ENCODE results near the gene PHYKPL.

PHYKPL gene

DNA sequence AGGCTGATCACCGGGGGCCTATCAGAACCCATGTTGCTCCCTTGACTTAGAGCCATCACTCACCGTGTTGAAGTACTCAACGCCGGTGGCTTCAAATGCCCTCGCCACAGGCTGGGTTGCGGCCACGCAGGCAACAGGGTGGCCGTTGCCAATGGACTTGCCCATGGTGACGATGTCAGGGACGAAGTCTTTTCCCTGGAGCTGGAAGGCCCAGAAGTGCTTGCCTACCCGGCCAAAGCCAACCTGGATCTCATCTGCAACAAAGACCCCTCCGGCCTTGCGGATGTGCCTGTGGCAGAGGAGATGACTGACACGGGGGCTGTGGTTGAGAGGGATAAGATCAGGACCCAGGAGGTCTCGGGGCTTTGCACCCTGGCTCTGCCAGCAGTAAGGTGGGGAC lies 10.3 kb downstream of the PHYKPL start:
- DNase-seq: no peak

- DNase-seq: no peak
Measured at GRCh38 chr5:178221853-178222252, 10.7 kb downstream of the PHYKPL start.

DNA sequence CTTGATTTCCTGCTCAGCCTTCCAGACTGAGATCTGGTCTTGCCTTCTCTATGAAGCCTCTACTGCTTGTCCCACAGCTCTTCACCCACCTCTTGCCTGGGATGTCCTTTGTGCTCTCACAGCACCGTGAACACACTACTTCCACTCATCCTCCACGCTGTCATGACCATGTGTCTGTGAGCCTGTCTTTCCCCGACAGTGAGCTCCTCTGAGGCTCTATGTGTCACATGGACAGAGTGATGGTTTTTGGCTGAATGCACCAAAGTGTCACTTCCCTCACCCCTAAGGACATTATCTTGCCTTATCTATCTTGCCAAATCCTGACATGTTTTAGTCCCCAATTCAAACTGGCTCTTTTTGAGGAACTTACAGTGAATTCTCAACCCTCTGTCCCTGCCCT lies 11.3 kb downstream of the PHYKPL start:
- DNase-seq: no peak

GRCh38 chr5:178218827-178219226 lies 13.8 kb downstream of the PHYKPL start:
- no peak for DNase-seq

- no peak for DNase-seq
Measured at GRCh38 chr5:178218237-178218776, 14.3 kb downstream of the PHYKPL start.

DNA sequence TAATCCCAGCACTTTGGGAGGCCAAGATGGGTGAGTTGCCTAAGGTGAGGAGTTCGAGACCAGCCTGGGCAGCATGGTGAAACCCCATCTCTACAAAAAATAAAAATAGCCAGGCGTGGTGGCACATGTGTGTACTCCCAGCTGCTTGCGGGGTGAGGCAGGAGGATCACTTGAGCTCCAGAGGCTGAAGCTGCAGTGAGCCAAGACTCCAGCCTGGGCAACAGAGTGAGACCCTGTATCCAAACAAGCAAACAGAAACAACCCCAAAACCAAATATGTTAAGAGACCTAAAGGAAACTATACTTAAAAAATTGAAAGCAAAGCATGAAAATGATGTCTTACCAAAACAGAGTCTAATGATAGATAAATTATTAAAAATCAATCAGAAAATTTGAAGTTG lies 15.8 kb downstream of the PHYKPL start:
- DNase-seq: no peak

- DNase-seq: no peak
Measured at GRCh38 chr5:178216088-178216534, 16.5 kb downstream of the PHYKPL start.

DNA sequence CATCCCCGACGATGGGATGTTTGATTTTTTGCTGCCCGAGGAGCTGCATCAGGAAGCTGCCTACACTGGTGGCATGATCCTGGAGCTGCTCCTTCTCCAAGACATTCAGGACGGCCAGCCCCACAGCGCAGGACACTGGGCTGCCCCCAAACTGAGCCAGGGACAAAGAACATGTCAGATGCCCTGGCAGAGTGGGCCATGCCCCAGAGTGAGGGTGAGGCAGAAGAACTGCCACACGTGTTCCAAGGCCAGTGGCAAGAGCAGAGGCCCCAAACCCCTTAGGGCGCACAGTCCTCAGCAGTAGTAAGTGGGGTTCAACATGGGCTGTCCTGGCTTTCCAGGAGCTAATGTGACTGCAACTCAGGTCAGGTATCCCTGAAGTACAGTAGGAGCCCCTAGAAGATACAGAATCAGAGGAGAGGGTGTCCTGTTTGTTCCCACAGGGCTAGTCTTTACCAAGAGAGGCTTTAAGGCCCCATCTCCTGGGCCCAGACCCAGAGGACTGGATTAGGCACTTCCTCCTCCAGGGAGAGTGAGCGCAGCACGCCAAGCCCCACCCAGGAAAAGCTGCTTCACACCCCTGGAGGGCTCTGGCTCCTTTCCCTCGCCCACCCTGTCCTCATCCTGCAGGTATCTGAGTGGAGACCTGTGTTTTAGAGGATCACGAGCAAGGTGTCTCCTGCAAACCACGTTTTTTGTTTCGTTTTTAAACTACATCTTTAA lies 17.2 kb downstream of the PHYKPL start:
- no peak for DNase-seq

GRCh38 chr5:178214160-178214803 lies 18.3 kb downstream of the PHYKPL start:
- DNase-seq: no peak

DNA sequence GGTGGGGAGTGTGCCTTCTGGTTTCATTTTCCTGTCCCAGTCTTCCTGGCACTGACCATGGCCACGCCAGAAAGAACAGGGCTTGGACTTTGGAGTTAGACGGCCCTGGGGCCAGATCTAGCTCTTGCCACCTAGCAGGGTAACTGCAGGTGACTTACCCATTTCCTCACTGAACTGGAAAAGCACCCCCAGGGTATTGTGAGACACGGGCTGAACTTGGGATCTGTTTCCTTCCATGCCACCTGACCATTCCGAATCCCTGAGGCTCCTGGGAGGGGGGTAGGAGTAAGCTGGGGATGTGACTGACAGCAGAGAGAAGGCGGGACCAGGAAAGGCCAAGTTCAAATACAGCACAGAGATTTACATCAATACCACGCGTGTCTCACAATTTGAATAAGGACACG lies 18.9 kb downstream of the PHYKPL start:
- no peak for DNase-seq

- no peak for DNase-seq
Measured at GRCh38 chr5:178213003-178213461, 19.6 kb downstream of the PHYKPL start.

- DNase-seq: no peak
Measured at GRCh38 chr5:178212241-178213002, 20.2 kb downstream of the PHYKPL start.

GRCh38 chr5:178211095-178212048 lies 21.2 kb downstream of the PHYKPL start:
- no peak for DNase-seq

DNA sequence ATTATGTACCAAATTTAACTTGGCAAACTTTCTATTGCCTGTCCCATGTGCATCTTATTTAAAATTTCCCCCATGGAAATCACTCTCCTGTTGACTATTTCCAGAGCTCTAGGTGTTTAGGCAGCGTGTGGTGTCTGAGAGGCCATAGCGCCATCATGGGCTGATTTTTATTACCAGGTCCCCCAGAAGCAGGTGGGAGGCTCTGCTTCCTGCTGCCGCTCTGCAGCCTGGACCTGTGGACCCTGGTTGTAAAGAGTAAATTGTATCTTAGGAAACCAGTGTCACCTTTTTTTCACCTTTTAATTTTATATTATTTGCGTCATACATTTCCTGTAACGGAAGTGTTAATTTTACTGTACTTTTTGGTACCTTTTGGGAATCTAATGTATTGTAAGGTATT lies 21.9 kb downstream of the PHYKPL start:
- no peak for DNase-seq

- no peak for DNase-seq
Measured at GRCh38 chr5:178210073-178210535, 22.5 kb downstream of the PHYKPL start.

DNA sequence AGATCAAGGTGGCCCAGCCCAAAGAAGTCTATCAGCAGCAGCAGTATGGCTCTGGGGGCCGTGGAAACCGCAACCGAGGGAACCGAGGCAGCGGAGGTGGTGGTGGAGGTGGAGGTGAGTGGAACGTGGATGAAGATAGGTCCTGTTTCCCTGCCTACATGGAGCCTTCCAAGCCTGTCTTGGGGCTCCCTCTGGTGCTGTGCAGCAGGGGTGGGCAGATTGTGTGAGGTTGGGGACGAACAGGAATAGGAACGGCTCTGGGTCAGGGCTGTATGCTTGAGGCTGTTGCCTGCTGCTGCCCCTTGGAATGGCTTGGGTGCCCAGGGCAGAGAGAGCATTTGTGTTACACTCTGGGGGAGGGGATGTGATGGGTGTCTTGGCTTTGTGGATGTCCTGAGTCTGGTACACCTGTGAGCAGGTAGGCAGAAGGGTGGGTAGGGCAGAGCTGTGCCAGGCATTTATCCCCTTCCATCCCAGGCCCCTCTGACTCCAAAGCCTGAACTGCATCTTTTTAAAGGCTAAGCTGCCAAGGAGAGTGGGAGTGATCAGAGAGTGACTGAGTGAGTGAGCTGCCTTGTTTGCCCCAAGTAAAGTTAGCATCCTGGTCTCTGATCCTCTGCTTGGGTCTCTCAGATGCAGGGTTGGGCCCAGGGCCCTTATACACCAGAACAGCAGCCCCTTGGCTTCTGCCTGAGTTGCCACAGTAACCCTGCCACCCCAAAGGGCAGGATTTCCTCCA lies 23.1 kb downstream of the PHYKPL start:
- no peak for DNase-seq

DNA sequence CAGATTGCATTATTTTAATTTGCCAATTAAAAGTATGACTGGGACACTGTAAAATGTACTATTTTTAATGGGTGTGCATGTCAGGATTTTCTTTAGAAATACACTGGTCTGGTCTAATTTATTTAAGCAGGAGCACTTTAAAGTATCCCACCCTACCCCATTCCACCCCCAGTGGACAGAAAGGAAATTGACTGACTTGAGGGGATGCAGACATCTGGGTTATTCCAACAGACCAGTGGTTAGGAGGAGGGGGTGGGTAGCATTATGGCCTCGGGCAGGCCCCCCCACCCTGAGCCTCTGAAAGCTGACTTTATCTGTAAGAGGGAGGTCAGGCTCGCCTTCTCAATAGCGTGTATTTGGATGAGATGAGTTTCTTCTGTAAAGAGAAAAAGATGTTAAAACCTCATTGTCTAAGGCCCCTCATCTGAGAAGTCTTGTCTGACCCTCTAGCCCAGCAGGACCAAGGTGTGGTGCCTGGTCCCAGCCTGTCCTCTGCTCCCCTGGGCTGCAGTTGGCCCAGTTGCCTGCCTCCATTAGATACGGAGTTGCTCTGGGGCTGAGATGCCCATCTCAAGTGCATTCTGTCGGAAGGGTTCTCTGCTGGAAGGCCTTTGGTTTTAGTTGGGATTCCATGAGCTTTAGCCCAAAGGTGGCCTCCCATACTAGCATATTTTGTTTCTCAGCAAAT lies 23.9 kb downstream of the PHYKPL start:
- no peak for DNase-seq

- DNase-seq: no peak
Measured at GRCh38 chr5:178207917-178208280, 24.7 kb downstream of the PHYKPL start.

DNA sequence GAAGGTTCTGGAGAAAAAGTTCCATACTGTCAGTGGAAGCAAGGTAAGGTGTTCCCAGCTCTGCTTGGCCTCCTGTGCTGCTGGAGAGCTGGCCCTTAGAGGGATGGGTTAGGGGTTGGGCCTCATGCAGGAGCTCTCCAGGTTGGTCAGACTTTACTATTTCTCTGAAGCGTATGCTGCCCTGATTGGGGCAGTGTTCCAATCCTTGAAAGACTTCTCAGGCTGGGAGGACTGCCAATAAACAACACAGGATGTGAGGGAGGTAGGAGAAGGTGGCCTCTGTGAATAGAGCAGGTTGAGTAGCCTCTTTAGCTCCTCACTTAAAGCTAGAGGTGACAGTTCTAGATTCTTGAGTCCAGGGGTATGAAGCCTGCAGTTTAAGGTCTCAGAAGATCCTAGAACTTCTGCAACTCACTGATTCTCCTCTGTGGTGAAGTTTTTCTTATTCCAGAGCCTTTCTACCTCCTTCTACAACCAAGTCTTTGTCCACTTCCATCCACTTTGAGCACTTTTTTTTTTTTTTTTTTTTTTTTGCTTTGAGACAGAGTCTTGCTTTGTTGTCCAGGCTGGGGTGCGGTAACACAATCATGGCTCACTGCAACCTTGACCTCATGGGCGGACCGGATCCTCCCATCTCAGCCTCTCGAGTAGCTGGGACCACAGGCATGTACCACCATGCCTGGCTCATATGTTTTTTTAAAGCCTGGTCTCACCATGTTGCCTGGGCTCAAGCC lies 25.3 kb downstream of the PHYKPL start:
- no peak for DNase-seq

Measured in RPMI8226 (cell line).